Esophagus mucosa (tissue), 1 donor: Measurements from ENCODE around the gene TSFM. TPM values are rescaled to one million over a fixed set of nuclear protein-coding genes. Genes with fewer than 3 reads are reported as not detected.

ENCODE experiments used
- ATAC-seq: fragments of 200-7000 bp; cut with Tn5 transposase; one replicate; pipeline ENCODE4 v1.9.1; 2020
- total RNA-seq: library from RNA; stranded (reverse); gene quantifications from one replicate; pipeline ENCODE4 v1.2.4, GENCODE V29; 2023
- donor health status: DM: yes; HTN: yes; CAD: no.

The TSFM gene
- total RNA-seq, 1 donor from 2014 or later: 22.6 TPM

GRCh38 chr12:57746025-57746424 lies 36.6 kb upstream of the TSFM start:
- ATAC-seq: no peak

GRCh38 chr12:57749061-57749460 lies 33.5 kb upstream of the TSFM start:
- ATAC-seq: no peak

DNA sequence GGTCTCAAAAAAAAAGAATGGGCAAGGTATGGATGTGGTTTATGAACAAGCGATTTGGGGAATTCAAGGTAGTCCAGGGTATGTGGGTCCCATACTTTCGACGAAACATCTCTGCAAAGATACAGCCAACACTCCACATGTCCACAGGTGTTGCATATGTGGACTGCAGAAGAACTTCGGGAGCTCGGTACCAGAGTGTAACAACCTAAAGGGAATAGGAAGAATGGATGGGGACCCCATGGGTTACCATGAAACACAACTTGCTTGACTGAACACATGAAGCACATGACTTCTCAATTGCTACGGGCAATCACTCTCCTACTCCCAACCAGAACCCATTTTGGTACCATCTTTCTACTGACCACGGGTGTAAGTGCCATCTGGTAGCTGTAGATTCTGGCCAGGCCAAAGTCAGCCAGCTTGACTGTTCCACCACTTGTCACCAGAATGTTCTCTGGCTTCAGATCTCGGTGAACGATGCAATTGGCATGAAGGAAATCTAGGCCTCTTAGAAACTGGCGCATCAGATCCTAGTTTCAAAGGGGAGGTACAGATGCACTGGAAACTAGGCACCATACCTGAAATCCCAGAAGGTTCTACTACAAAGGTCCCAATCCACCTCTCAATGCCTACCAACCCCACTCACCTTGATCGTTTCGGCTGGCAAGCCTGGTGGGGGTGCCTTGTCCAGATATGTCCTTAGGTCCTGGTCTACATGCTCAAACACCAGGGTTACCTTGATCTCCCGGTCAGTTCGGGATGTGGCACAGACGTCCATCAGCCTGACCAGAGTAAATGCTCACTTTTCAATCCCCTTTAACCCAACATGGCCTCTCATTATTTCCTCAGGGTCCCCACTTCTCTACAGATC lies 31.8 kb upstream of the TSFM start:
- no peak for ATAC-seq

DNA sequence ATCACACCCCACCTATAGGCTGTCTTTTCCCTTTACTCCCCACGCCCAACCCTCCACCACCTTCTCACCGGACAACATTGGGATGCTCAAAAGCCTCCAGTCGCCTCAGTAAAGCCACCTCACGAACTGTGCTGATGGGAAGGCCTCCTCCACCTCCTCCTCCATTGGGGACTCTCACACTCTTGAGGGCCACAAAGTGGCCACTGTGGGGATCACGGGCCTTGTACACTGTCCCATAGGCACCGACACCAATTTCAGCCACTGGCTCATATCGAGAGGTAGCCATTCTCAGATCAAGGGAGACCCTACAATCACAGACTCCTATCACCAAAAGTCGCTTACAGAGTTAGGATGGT lies 31.2 kb upstream of the TSFM start:
- no peak for ATAC-seq

GRCh38 chr12:57751788-57752667 lies 30.6 kb upstream of the TSFM start, which contains the start of gene CDK4:
Gene CDK4, minus strand, starts transcription at chr12:57752310. Its CDS starts 593 bp downstream, at chr12:57751717.
- ATAC-seq: peak; percentile 87

GRCh38 chr12:57752668-57753000 lies 30.0 kb upstream of the TSFM start:
- no peak for ATAC-seq

DNA sequence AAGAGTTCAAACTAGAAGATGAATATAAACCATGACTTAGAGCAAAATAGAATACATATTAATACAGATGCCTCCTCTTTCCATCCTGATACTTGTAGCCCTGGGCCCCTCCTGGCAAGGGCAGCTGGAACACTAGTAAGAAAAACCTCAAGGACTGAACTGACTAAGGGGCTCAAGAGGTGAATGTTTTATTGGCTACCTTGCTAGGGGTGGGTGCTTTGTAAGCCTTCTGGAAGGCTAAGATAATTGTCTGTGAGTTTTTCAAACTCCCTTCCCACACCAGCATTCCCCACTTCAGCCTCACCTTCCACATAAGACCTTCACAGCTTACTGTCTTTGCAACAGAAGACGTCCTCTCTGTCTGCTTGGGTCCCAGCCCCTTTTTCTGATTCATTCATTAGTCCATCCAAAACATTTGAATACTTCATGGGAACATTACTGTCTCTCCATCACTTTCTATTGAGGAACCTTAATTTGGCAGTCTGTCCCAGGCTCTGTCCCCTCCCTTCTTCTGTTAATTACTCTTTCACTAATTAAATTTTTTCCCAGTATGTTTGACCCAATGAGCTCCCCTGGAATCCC lies 28.7 kb upstream of the TSFM start:
- no peak for ATAC-seq

- peak; percentile 63 for ATAC-seq
Observed at GRCh38 chr12:57754411-57755193, 28.0 kb upstream of the TSFM start, which contains the start of gene MARCHF9. Gene MARCHF9, plus strand, starts transcription at chr12:57755103. Its CDS starts 426 bp downstream, at chr12:57755529.

- no peak for ATAC-seq
Observed at GRCh38 chr12:57755194-57755453, 27.5 kb upstream of the TSFM start.

- ATAC-seq: no peak
Observed at GRCh38 chr12:57755454-57756372, 26.9 kb upstream of the TSFM start.

- ATAC-seq: no peak
Observed at GRCh38 chr12:57756406-57757341, 25.9 kb upstream of the TSFM start.

GRCh38 chr12:57757771-57758170 lies 24.8 kb upstream of the TSFM start:
- no peak for ATAC-seq

GRCh38 chr12:57758552-57759359 lies 23.8 kb upstream of the TSFM start:
- ATAC-seq: no peak

- ATAC-seq: no peak
Observed at GRCh38 chr12:57759360-57759980, 23.1 kb upstream of the TSFM start.

DNA sequence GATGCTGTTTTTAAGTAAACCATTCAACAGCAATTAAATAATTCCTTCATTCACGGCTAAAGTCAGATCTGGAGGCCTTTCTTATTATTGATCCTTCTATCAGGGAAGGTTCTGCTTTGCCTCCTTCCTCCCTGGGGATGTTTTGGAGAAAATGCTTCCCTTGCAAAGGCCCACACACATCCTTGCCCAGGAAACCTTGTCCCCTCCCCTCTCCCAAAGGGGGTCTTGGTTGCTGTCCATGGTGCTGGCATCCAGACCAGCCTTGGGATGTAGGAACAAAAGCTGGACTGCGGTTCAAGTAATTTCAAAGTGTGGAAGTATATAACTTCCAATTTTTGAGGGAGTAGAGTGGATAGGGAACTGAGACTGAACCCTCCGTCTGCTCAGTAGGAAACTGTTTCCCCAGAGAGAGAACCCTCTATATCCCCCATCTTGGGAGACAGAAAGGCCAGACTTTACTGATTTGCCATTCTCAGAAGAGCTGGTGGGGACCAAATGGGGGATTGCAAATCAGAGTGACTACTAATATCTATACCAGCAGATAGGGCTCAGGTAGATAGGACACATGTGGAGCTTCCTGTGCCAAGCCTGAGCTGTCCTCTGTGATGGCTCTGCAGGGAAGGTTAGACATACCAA lies 22.1 kb upstream of the TSFM start:
- ATAC-seq: no peak

DNA sequence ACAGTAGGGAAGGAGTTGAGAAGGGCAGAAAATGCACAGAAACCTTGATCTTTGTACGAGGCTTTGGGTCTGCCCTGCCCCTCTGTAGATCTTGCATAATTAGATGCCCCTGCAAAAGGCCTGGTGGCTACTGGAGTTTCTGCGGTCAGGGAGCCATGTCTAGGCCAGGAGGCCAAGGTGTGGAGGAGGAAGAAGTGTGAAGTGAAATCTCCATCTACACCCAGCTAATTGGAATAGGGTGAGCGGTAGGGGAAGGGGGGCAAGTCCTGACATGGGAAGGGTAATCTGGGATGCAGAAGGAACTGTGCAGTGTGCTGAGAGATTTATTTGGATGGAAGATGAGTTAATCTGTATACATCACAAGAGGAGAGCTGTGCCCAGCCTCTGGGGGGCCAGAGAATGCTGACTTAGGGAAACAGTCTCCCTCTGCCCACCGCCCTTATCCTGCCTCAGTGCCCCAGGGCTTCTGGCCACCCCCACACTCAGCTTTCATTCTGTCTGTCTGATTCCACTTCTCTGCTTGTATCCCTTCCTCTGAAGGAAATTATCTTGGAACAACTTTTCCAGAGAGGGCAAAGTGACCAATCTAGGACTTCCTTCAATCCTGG lies 21.1 kb upstream of the TSFM start:
- ATAC-seq: no peak

DNA sequence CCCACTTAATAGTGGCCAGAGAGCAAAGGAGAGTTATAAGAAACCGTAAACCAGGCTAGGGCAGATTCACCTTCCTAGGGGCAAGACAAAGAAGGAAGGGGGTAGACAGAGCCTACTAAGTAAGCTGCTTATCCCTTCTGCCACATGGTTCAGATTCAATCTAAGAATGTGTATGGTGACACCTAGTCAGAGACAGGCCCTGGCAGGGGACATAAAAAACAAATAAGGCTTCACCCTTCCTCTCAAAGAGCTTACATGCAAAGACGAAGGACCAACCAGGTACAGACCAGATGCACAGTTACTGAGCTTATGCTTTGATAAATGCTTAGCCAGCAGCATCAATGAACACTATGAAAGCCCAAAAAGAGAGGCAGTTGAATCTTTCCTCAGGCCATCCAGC lies 20.1 kb upstream of the TSFM start:
- no peak for ATAC-seq
